Neural cell (in vitro differentiated cells): ENCODE measurements around the gene DAD1. TPM values are rescaled to one million over a fixed set of nuclear protein-coding genes. Genes with fewer than 3 reads are reported as not detected.

ENCODE experiments used
- H2AFZ ChIP-seq: fragments of 200-600, 300-800 bp; sonication (generic), shearing (Covaris generic); 2 replicates; pipeline ENCODE4 v1.6.0; 2014; ENCODE audit warnings: low read depth, mild to moderate bottlenecking, antibody characterized with exemption, low read length, moderate library complexity
- H3F3A ChIP-seq: fragments of 200-600 bp; shearing (Covaris generic); 2 replicates; pipeline ENCODE4 v1.6.1; 2016; ENCODE audit warnings: mild to moderate bottlenecking, moderate library complexity, mixed read lengths, antibody characterized with exemption, low read length; ENCODE audit not compliant: insufficient read depth, poor library complexity, severe bottlenecking
- H3K27ac ChIP-seq: fragments of 200-600, 300-800 bp; sonication (generic), shearing (Covaris generic); 2 replicates; pipeline ENCODE4 v1.5.1; 2014; ENCODE audit warnings: mild to moderate bottlenecking, low read length, moderate library complexity
- H3K27me3 ChIP-seq: fragments of 300-800, 200-600 bp; sonication (generic), shearing (Covaris generic); 2 replicates; pipeline ENCODE4 v1.6.0; 2014; ENCODE audit warnings: mild to moderate bottlenecking, low read depth, low read length, moderate library complexity; ENCODE audit not compliant: insufficient read depth
- H3K36me3 ChIP-seq: fragments of 300-800, 200-600 bp; sonication (generic), shearing (Covaris generic); 2 replicates; pipeline ENCODE4 v1.5.1; 2014; ENCODE audit warnings: mild to moderate bottlenecking, antibody characterized with exemption, low read length, moderate library complexity; ENCODE audit not compliant: insufficient read depth
- H3K4me2 ChIP-seq: fragments of 300-800, 200-600 bp; sonication (generic), shearing (Covaris generic); 2 replicates; pipeline ENCODE4 v1.6.0; 2014; ENCODE audit warnings: mild to moderate bottlenecking, low read length
- H3K4me3 ChIP-seq: fragments of 300-800, 200-600 bp; sonication (generic), shearing (Covaris generic); 2 replicates; pipeline ENCODE4 v1.5.1; 2014; ENCODE audit warnings: mild to moderate bottlenecking, low read length, moderate library complexity
- H3K79me2 ChIP-seq: fragments of 200-600 bp; shearing (Covaris generic); replicated peaks from 2 replicates; pipeline ENCODE4 v1.6.0; 2014; ENCODE audit warnings: mild to moderate bottlenecking, low read length, moderate library complexity; ENCODE audit not compliant: insufficient read depth
- H3K9ac ChIP-seq: fragments of 300-800, 200-600 bp; sonication (generic), shearing (Covaris generic); 2 replicates; pipeline ENCODE4 v1.6.1; 2016; ENCODE audit warnings: mild to moderate bottlenecking, low read length, mixed read lengths
- H3K9me2 ChIP-seq: fragments of 200-600 bp; shearing (Covaris generic); 2 replicates; pipeline ENCODE4 v1.6.1; 2016; ENCODE audit warnings: mild to moderate bottlenecking, low read length, mixed read lengths; ENCODE audit not compliant: insufficient read depth
- H3K9me3 ChIP-seq: fragments of 200-600, 300-800 bp; sonication (generic), shearing (Covaris generic); 2 replicates; pipeline ENCODE4 v1.6.1; 2016; ENCODE audit warnings: mild to moderate bottlenecking, mixed run types, low read length, moderate library complexity, mixed read lengths
- H4K20me1 ChIP-seq: fragments of 200-600 bp; shearing (Covaris generic); 2 replicates; pipeline ENCODE4 v1.6.1; 2016; ENCODE audit warnings: mild to moderate bottlenecking, mixed run types; ENCODE audit not compliant: insufficient read depth
- EP300 ChIP-seq: fragments of 450-650 bp; conservative IDR thresholded peaks from 2 replicates; pipeline ENCODE4 v1.6.1; 2014; ENCODE audit warnings: antibody characterized with exemption, mild to moderate bottlenecking, moderate library complexity; ENCODE audit not compliant: poor library complexity, severe bottlenecking
- EZH2 ChIP-seq: fragments of 200-600, 300-800 bp; shearing (Covaris generic), sonication (generic); IDR thresholded peaks from 2 replicates; pipeline ENCODE4 v1.6.1; 2014; ENCODE audit warnings: antibody characterized with exemption, low read length, borderline replicate concordance, mild to moderate bottlenecking; ENCODE audit not compliant: insufficient read depth, poor library complexity, severe bottlenecking
- MXI1 ChIP-seq: fragments of 450-650 bp; conservative IDR thresholded peaks from 2 replicates; pipeline ENCODE4 v1.6.1; 2014; ENCODE audit warnings: antibody characterized with exemption, mild to moderate bottlenecking; ENCODE audit not compliant: poor library complexity, severe bottlenecking
- POLR2AphosphoS5 ChIP-seq: IDR thresholded peaks from 2 replicates; pipeline ENCODE4 v1.6.1; 2012
- RAD21 ChIP-seq: fragments of 450-650 bp; conservative IDR thresholded peaks from 2 replicates; pipeline ENCODE4 v1.6.1; 2014; ENCODE audit warnings: antibody characterized with exemption, mild to moderate bottlenecking, moderate library complexity
- SMC3 ChIP-seq: fragments of 450-650 bp; conservative IDR thresholded peaks from 2 replicates; pipeline ENCODE4 v1.6.1; 2014; ENCODE audit warnings: antibody characterized with exemption, mild to moderate bottlenecking, moderate library complexity; ENCODE audit not compliant: poor library complexity
- TAF1 ChIP-seq: IDR thresholded peaks from 2 replicates; pipeline ENCODE4 v1.6.1; 2012; ENCODE audit warnings: low read depth
- polyA plus RNA-seq: library from polyadenylated mRNA; depleted of rRNA; stranded (reverse); fragments of >200 nt; gene quantifications from 2 replicates; pipeline ENCODE4 v1.2.3, GENCODE V29; 2014
- TF ChIP-seq, protein P1 (sequence below): fragments of 450-650 bp; IDR thresholded peaks from 2 replicates; pipeline ENCODE4 v1.5.1; 2014; ENCODE audit warnings: antibody characterized with exemption, mild to moderate bottlenecking, moderate library complexity; ENCODE audit not compliant: poor library complexity, severe bottlenecking
- TF ChIP-seq, protein P2 (sequence below): IDR thresholded peaks from 2 replicates; pipeline ENCODE4 v1.6.1; 2012; ENCODE audit warnings: borderline replicate concordance

The DAD1 gene
- polyA plus RNA-seq, 1 donor from 2014 or later: 369 TPM

DNA sequence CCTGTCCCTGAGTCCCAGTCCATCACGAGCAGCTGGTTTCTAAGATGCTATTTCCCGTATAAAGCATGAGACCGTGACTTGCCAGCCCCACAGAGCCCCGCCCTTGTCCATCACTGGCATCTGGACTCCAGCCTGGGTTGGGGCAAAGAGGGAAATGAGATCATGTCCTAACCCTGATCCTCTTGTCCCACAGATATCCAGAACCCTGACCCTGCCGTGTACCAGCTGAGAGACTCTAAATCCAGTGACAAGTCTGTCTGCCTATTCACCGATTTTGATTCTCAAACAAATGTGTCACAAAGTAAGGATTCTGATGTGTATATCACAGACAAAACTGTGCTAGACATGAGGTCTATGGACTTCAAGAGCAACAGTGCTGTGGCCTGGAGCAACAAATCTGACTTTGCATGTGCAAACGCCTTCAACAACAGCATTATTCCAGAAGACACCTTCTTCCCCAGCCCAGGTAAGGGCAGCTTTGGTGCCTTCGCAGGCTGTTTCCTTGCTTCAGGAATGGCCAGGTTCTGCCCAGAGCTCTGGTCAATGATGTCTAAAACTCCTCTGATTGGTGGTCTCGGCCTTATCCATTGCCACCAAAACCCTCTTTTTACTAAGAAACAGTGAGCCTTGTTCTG lies 41.6 kb downstream of the DAD1 start:
- Histone ChIP-seq H3K79me2 (no peaks in the 10 kb centered on the region), H3K4me3 (no peak overlapping the region), H2AFZ (no peak overlapping the region), H3K4me2 (no peak overlapping the region), H3K9me3 (no peaks in the 10 kb centered on the region), H3K27me3 (peaks cover 3% of the 10 kb centered on the region), H3K9ac (no peak overlapping the region), H3K9me2 (no peaks in the 10 kb centered on the region), H3K27ac (no peak overlapping the region), H3F3A (no peaks in the 10 kb centered on the region), H3K36me3 (no peaks in the 10 kb centered on the region), H4K20me1 (no peaks in the 10 kb centered on the region)
- TF ChIP-seq, protein P1, sequence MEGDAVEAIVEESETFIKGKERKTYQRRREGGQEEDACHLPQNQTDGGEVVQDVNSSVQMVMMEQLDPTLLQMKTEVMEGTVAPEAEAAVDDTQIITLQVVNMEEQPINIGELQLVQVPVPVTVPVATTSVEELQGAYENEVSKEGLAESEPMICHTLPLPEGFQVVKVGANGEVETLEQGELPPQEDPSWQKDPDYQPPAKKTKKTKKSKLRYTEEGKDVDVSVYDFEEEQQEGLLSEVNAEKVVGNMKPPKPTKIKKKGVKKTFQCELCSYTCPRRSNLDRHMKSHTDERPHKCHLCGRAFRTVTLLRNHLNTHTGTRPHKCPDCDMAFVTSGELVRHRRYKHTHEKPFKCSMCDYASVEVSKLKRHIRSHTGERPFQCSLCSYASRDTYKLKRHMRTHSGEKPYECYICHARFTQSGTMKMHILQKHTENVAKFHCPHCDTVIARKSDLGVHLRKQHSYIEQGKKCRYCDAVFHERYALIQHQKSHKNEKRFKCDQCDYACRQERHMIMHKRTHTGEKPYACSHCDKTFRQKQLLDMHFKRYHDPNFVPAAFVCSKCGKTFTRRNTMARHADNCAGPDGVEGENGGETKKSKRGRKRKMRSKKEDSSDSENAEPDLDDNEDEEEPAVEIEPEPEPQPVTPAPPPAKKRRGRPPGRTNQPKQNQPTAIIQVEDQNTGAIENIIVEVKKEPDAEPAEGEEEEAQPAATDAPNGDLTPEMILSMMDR: no peak
- TF ChIP-seq, protein P2, sequence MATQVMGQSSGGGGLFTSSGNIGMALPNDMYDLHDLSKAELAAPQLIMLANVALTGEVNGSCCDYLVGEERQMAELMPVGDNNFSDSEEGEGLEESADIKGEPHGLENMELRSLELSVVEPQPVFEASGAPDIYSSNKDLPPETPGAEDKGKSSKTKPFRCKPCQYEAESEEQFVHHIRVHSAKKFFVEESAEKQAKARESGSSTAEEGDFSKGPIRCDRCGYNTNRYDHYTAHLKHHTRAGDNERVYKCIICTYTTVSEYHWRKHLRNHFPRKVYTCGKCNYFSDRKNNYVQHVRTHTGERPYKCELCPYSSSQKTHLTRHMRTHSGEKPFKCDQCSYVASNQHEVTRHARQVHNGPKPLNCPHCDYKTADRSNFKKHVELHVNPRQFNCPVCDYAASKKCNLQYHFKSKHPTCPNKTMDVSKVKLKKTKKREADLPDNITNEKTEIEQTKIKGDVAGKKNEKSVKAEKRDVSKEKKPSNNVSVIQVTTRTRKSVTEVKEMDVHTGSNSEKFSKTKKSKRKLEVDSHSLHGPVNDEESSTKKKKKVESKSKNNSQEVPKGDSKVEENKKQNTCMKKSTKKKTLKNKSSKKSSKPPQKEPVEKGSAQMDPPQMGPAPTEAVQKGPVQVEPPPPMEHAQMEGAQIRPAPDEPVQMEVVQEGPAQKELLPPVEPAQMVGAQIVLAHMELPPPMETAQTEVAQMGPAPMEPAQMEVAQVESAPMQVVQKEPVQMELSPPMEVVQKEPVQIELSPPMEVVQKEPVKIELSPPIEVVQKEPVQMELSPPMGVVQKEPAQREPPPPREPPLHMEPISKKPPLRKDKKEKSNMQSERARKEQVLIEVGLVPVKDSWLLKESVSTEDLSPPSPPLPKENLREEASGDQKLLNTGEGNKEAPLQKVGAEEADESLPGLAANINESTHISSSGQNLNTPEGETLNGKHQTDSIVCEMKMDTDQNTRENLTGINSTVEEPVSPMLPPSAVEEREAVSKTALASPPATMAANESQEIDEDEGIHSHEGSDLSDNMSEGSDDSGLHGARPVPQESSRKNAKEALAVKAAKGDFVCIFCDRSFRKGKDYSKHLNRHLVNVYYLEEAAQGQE: no peak
- no peak for TF ChIP-seq TAF1
- TF ChIP-seq POLR2AphosphoS5: no peak
- TF ChIP-seq MXI1: no peak

DNA sequence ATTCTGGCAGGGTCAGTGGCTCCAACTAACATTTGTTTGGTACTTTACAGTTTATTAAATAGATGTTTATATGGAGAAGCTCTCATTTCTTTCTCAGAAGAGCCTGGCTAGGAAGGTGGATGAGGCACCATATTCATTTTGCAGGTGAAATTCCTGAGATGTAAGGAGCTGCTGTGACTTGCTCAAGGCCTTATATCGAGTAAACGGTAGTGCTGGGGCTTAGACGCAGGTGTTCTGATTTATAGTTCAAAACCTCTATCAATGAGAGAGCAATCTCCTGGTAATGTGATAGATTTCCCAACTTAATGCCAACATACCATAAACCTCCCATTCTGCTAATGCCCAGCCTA lies 42.3 kb downstream of the DAD1 start:
- Histone ChIP-seq H4K20me1 (no peaks in the 10 kb centered on the region), H3K4me2 (no peak overlapping the region), H3K79me2 (no peaks in the 10 kb centered on the region), H3K36me3 (no peaks in the 10 kb centered on the region), H2AFZ (no peak overlapping the region), H3K27me3 (peaks cover 3% of the 10 kb centered on the region), H3K9ac (no peak overlapping the region), H3K4me3 (no peak overlapping the region), H3F3A (no peaks in the 10 kb centered on the region), H3K9me2 (no peaks in the 10 kb centered on the region), H3K9me3 (no peaks in the 10 kb centered on the region), H3K27ac (no peak overlapping the region)
- TF ChIP-seq, protein P1: no peak
- TF ChIP-seq MXI1 (no peak), EZH2 (no peak), EP300 (no peak), SMC3 (no peak), POLR2AphosphoS5 (no peak), TAF1 (no peak), RAD21 (no peak)
- TF ChIP-seq, protein P2: no peak
